Measurements from ENCODE around the gene PSAP.
"Not testable (repeated sequence)": the region's sequence is repeated elsewhere in the genome, so short reads cannot be mapped to it uniquely, and the experiment has no call there.

PSAP gene

DNA sequence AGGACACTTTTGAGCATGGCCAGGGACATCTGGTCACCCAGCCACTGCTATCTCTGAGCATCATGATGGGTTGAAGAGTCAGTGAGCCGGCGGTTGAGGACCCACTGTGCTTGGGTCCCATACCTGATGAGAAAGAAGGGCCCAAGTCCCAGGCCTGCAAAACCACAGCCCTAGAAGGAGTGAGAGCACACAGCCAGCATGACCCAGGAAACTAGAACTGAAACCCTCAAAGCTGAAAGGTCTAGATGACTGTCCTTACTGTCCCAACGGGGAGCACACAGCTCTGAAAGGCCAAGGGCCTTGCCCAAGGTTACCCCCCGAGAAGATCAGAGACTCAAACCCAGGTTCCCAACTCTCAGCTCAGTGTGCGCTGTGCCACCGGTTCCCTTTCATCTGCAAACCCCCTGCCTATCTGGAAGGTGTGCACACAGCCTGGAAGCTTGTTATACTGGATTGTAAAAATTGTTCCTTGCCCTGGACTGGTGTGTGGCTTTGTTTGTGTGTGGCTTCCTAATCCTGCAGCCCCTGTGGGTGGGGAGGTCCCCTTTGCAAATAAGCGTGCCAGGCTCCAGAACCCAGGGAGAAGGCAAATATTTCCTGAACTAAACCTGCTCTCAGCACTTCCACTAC is 22.6 kb upstream of the PSAP start:
- DNase-seq: no peak

DNA sequence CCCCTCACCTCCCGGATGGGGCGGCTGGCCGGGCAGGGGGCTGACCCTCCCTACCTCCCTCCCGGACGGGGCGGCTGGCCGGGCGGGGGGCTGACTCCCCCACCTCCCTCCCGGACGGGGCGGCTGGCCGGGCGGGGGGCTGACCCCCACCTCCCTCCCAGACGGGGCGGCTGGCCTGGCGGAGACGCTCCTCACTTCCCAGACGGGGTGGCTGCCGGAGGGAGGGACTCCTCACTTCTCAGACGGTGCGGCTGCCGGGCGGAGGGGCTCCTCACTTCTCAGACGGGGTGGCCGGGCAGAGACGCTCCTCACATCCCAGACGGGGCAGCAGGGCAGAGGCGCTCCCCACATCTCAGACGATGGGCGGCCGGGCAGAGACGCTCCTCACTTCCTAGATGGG is 18.6 kb upstream of the PSAP start:
- DNase-seq: not testable (repeated sequence)

GRCh38 chr10:71868192-71868697 is 17.2 kb upstream of the PSAP start:
- DNase-seq: no peak

GRCh38 chr10:71865561-71866041 is 14.6 kb upstream of the PSAP start:
- no peak for DNase-seq

DNA sequence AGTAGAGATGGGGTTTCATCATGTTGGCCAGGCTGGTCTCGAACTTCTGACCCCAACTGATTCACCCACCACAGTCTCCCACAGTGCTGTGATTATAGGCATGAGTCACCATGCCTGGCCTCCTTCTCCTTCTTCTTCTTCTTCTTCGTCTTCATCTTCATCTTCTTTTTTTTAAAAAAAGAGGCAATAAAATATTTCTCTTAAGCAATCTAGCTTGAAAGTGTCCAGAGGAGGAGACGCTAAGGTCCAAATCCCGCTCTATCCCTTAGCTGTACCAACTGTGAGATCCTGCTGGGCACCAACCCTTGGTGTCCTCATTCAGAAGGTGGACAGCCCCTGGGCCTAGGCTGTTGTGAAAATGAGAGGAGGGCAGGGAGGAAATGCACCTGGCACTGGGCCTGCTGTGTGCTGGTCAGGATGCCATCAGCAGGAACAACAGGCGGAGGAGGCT is 13.9 kb upstream of the PSAP start:
- DNase-seq: no peak

GRCh38 chr10:71863203-71863602 is 12.2 kb upstream of the PSAP start:
- no peak for DNase-seq

- DNase-seq: peak; percentile 43 to 69
These were observed 9.4 kb upstream of the PSAP start for GRCh38 chr10:71860243-71861029.

DNA sequence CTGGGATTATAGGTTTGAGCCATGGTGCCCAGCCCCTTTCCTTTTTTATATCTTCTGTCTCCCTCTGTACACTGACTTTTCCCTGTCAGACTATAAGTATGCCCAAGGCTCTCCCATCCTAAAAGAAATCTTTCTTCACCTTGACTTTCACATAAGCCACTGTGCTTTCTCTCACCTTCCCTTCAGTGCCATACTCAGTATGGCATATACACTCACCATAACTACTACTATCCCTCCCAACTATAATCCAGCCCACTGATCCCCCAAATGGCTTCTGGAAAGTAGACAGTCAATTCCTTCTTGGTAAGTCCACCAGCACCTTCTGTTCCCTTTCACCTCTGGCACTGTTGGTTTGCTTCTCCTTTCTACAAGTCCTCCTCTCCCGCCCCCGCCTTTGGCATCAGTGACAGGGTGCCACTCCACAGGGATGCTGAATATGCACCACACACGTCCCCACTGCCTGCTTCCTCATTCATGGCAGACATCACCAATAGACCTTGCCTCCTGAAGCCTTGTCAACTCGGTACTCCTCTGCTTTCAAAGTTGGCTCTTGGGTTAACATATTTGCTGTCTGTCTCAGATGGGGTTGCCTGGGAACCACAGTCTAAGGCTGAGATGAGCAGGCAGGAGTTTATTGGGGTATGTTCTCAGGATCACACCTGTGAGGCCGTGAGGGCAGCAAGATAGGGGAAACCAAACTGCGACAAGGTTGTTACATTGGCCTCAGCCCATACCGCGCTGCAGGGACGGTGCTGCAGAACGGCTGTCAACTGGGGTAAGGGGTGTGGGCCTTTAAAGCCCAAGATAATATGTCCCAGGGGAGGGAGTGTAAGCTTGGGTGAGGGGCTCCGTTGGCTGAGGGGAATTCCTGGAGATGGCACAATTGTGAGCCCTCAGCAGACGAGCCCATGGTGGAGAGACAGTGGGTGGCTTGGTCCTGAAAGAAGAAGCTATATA is 7.2 kb upstream of the PSAP start:
- no peak for DNase-seq

GRCh38 chr10:71856619-71857018 is 5.6 kb upstream of the PSAP start:
- no peak for DNase-seq

- DNase-seq: no peak
These were observed 3.0 kb upstream of the PSAP start for GRCh38 chr10:71854031-71854430.

GRCh38 chr10:71852355-71852937 is 1.4 kb upstream of the PSAP start:
- DNase-seq: no peak

GRCh38 chr10:71851465-71852095 is 529 bp upstream of the PSAP start:
- DNase-seq: not testable (repeated sequence)

GRCh38 chr10:71850021-71850742 is 869 bp downstream of the PSAP start:
- DNase-seq: no peak

GRCh38 chr10:71849461-71849908 is 1.6 kb downstream of the PSAP start:
- no peak for DNase-seq

DNA sequence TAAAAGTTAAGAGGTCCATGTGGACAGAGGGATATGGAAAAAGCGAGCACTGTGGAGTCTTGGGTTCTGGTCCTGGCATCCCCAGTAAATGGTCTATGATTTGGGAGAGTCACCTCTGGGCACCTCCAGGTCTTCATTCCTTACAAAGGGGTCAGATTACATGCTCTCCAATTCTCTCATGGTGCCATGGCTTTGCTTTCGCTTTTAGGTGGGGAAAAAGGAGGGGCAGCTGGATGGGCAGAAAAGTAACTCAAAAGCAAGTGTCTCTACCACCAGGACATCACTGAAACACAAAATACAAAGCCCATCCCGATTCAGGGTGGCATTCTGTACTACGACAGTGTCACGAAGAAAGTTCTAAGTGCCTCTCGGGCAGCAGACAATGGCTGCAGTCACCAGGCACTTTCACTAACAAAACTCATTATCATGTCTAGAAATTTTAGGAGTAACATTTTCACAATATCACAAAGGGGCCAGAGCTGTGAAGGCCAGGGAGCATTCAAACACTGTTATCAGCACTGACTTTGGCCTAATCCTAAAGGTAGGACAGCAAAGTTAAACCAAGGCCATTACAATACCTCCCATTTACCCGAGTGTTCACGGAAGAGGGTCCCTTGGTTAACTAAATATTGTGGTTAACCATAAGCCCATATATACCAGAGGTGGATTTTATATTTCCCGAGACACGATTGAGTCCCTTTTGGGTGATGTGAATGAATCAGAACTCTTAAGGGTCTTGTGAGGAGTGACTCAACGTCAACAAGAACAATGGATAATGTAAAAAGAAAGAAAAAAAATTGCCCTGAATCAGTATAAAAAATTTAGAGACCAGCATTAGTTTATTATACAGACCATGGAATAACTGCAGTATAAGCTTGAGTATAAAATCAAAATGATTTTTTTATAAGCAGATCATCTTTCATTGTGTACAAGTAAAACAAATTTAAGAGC is 2.5 kb downstream of the PSAP start:
- DNase-seq: no peak

DNA sequence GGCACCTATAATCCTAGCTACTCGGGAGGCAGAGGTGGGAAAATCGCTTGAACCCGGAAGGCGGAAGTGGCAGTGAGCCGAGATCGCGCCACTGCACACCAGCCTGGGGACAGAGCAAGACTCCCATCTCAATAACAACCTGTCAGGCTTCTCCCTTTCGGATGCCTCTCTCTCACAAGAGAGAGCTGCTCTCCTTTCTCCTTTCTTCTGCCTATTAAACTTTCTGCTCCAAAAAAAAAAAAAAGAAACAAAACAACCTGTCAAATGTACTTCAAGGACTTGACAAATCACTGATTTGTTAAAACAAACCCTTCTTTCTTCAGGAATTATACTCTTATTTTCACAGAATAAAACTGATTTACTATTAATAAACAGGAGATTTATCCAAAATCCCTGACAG is 3.6 kb downstream of the PSAP start:
- no peak for DNase-seq

DNA sequence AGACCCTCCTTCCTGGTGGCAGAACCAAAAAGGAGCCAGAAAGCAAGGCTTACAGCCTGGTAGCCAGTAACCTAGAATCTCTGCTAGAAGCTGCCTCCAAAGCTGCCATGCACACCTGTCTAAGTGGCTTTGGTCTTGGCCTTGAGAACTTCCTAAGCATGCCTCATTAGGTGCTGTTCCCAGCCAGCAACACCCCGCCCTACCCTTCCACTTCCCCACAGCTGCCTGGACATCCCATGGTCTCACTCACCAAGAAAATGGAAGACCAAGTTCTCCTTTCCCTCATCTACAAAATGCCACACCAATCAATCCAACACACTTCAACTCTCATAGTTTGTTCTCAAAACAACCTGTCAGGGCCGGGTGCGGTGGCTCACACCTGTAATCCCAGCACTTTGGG is 4.2 kb downstream of the PSAP start:
- no peak for DNase-seq

DNA sequence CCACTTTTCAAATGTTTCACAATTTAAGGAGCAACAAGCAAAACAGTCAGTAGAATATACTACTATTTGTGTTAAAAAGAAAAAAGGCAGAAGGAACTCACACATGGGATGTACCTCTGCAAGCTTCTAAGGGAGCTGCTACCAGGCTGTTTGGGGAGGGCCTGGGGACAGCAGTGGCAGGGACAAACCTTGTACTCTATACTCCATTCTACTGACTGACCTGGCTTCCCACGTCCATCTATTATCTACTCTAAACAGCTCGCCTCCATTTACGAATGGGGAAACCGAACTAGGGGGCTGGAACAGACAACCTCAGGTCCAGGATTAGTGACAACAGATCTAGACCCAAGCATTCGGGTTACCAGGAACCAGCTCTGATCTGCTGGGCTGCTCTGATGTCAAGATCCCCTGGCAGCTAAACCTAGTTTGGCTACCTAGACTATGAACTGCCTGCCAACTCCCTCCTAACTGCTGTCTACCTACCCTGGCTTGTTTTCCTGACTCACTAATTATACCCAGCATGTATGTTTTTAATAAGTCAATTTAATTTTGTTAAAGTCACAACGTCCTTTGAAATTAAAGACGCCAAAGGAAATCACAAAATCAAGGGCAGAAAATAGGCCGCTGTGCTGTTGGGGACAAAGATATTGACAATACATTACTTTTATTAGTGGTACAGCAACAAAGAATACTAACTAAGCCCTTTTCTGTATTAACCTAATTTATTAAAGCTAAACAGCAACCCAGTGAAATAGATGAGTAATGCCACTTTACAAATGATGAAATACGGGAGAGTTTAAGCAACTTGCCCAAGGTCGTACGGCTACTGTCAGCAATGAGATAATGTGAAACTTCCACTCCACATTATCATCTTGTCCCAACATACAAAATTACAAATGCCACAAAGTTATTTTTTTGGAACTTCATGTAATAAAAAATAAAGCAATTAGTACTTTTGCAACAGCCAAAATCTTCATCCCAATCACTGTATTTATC is 5.3 kb downstream of the PSAP start:
- peak in 1 of 2 experiments; percentile 46 for DNase-seq

- no peak for DNase-seq
These were observed 6.4 kb downstream of the PSAP start for GRCh38 chr10:71844695-71845094.
